Ovary (tissue), 9 donors: ENCODE data around the gene LIME1. TPM values are rescaled to one million over a fixed set of nuclear protein-coding genes. Genes with fewer than 3 reads are reported as not detected.
"Not testable (repeated sequence)": the region's sequence is repeated elsewhere in the genome, so short reads cannot be mapped to it uniquely, and the experiment has no call there.

Experiments used
- DNase-seq, 5 donors: peaks; one replicate each; pipeline ENCODE4 v3.0.0-alpha.2; 2019 to 2020
- H3K27ac ChIP-seq, 2 donors: fragments of 200-600 bp; one replicate each; pipeline versions ENCODE4 v1.5.1 to v1.8.0; 2019 to 2022
- H3K27me3 ChIP-seq: fragments of 200-600 bp; one replicate; pipeline ENCODE4 v1.8.0; 2022
- H3K36me3 ChIP-seq: fragments of 200-600 bp; sonication (generic); one replicate; pipeline ENCODE4 v1.5.1; 2019
- H3K4me1 ChIP-seq: one replicate; pipeline ENCODE4 v1.8.1; 2013; ENCODE audit warnings: mild to moderate bottlenecking, moderate library complexity; ENCODE audit not compliant: insufficient read depth
- H3K4me3 ChIP-seq: fragments of 200-600 bp; sonication (generic); one replicate; pipeline ENCODE4 v1.5.1; 2017
- H3K9me3 ChIP-seq, 2 donors: fragments of 200-600 bp in 1 of 2; sonication (generic) in 1 of 2; one replicate each; pipeline versions ENCODE4 v1.5.1 to v1.8.1; 2013 to 2019; ENCODE audit warnings: mild to moderate bottlenecking in 1 of 2, moderate library complexity in 1 of 2
- EP300 ChIP-seq: sonication (generic); formaldehyde crosslinking; IDR thresholded peaks from one replicate; pipeline ENCODE4 v1.6.1; 2017; ENCODE audit warnings: antibody characterized with exemption
- POLR2A ChIP-seq: fragments of 450-650 bp; IDR thresholded peaks from one replicate; pipeline ENCODE4 v1.6.1; 2017; ENCODE audit warnings: antibody characterized with exemption, mild to moderate bottlenecking, moderate library complexity
- WGBS, 3 donors: extraction: QIAGEN DNeasy Blood & Tissue Kit in 1 of 3; methylation state at CpG; one replicate each; pipeline versions ENCODE4 v1.1.5 to v1.1.7; 2013 to 2017; 5-methylcytosine and 5-hydroxymethylcytosine counted together
- intact Hi-C, 4 donors: fragments of 100-400 bp; cut with DNase I; formaldehyde crosslinking; loops; one replicate each; pipeline versions ENCODE4 v1.11.0 to v1.15.1; 2022 to 2023
- polyA plus RNA-seq, 2 donors: library from polyadenylated mRNA; stranded (reverse); fragments of 200-250 nt in 1 of 2; fragments of 350-450 nt in 1 of 2; fragmentation: Illumina TruSeq in 1 of 2; extraction: RNeasy Lipid Tissue Mini Kit (QIAGEN cat#74804) in 1 of 2; gene quantifications; one replicate each; pipeline ENCODE4 v1.2.3, GENCODE V29; 2013 to 2014
- total RNA-seq, 7 donors: library from RNA; depleted of rRNA in 2 of 7; stranded (reverse); fragments of >200 nt in 2 of 7; fragmentation: NEBNext Ultra II Directional in 3 of 7; extraction: Animal tissue kit (Norgen Biotek cat#: 25700) in 3 of 7; gene quantifications; one replicate each; pipeline versions ENCODE4 v1.1.0 to v1.2.4, GENCODE V29; 2016 to 2023
- TF ChIP-seq, protein P1 (sequence below), 3 donors: fragments of 450-650 bp in 2 of 3; fragments of 200-600 bp in 1 of 3; IDR thresholded peaks; one replicate each; pipeline versions ENCODE4 v1.5.1 to v1.8.0; 2016 to 2022; ENCODE audit warnings: antibody characterized with exemption in 3 of 3, mild to moderate bottlenecking in 1 of 3
- donor health status: DM: no; HTN: no; CAD: no; lungs with moderate emphysema.
- donor health status: DM: no; HTN: no; CAD: no.
- donor health status: Bipolar disorder and iron deficiency.
- donor health status: DM: yes; HTN: yes; CAD: no.
- donor health status: DM: no; HTN: no; CAD: no.
- donor health status: DM: yes; HTN: yes; CAD: no.

The LIME1 gene
- total and polyA plus RNA-seq, 9 donors, result 0.15 to 21.6 (median 13.7) TPM

DNA sequence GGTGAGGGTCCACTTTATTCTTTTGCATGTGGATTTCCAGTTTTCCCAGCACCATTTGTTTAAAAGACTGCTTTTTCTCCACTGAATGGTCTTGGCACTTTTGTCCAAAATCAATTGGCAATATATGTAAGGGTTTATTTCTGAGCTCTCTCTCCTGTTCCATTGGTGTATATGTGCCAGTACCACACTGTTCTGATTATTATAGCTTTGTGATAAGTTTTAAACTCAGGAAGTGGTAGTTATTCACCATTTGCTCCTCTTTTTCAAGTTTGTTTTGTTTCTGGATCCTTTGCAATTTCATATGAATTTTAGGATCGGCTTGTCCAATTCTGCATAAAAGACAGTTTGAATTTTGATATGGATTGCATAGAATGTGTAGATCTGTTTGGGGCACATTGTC lies 24.3 kb upstream of the LIME1 start:
- DNase-seq, result no peak
- intact Hi-C loops, result no loop called here
- H3K9me3 ChIP-seq, result peaks cover 0 to 3% of the 10 kb centered on the region in 2 donors
- H3K36me3 ChIP-seq, result peaks cover 2% of the 10 kb centered on the region
- peaks cover 4% of the 10 kb centered on the region for H3K4me1 ChIP-seq
- TF ChIP-seq, protein P1, sequence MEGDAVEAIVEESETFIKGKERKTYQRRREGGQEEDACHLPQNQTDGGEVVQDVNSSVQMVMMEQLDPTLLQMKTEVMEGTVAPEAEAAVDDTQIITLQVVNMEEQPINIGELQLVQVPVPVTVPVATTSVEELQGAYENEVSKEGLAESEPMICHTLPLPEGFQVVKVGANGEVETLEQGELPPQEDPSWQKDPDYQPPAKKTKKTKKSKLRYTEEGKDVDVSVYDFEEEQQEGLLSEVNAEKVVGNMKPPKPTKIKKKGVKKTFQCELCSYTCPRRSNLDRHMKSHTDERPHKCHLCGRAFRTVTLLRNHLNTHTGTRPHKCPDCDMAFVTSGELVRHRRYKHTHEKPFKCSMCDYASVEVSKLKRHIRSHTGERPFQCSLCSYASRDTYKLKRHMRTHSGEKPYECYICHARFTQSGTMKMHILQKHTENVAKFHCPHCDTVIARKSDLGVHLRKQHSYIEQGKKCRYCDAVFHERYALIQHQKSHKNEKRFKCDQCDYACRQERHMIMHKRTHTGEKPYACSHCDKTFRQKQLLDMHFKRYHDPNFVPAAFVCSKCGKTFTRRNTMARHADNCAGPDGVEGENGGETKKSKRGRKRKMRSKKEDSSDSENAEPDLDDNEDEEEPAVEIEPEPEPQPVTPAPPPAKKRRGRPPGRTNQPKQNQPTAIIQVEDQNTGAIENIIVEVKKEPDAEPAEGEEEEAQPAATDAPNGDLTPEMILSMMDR (IDR thresholded peaks at IDR 0.05), result no peak
- no peak for TF ChIP-seq EP300
- TF ChIP-seq POLR2A, result no peak
- H3K4me3 ChIP-seq, result no peak overlapping the region
- 97 to 100% (median 98%) methylated on average over 1 of the region's 1 CpG for WGBS, 3 donors
- H3K27me3 ChIP-seq, result no peaks in the 10 kb centered on the region
- H3K27ac ChIP-seq, result no peak overlapping the region

DNA sequence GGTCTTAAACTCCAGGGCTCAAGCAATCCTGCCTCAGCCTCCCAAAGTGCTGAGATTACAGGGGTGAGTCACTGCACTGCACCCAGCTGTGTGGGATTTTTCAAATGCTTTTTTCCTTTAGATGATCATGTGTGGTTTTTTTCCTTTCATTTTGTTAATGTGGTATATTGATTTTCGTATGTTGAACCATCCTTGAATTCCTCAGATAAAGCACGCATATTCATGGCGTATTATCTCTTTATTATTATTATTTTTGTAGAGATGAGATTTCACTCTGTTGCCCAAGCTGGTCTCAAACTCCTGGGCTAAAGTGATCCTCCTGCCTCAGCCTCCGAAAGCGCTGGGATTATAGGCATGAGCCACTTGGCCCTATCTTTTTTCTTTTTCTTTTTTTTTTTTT lies 21.6 kb upstream of the LIME1 start:
- WGBS, 3 donors, result 95 to 96% (median 96%) methylated on average over 5 of the region's 5 CpGs
- Histone ChIP-seq H3K4me1 (no peaks in the 10 kb centered on the region), H3K27me3 (no peaks in the 10 kb centered on the region), H3K4me3 (no peak overlapping the region), H3K36me3 (peaks cover 2% of the 10 kb centered on the region), H3K9me3 (peaks cover 0 to 3% of the 10 kb centered on the region in 2 donors), H3K27ac (no peak overlapping the region)
- DNase-seq, result no peak
- TF ChIP-seq POLR2A (no peak), EP300 (no peak)
- TF ChIP-seq, protein P1 (IDR thresholded peaks at IDR 0.05), result no peak
- intact Hi-C loops, result no loop called here

DNA sequence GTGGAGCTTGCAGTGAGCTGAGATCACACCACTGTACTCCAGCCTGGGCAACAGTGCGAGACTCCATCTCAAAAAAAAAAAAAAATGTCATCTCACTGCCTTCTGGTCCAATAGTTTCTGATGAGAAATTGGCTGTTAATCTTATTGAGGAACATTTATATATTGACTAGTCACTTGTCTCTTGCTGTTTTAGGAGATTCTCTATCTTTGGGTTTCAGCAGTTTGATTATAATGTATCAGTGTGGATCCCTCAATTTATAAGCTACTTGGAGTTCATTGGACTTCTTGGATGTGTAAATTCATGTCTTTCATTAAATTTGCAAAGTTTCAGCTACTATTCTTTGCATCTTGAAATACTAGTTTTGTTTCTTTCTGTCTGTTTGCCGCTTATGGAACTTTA lies 17.5 kb upstream of the LIME1 start:
- H3K27me3 ChIP-seq, result no peaks in the 10 kb centered on the region
- H3K9me3 ChIP-seq, result peaks cover 0 to 3% of the 10 kb centered on the region in 2 donors
- H3K27ac ChIP-seq, result no peak overlapping the region
- no peaks in the 10 kb centered on the region for H3K4me1 ChIP-seq
- no peak overlapping the region for H3K4me3 ChIP-seq
- intact Hi-C loops, result no loop called here
- TF ChIP-seq POLR2A, result no peak
- TF ChIP-seq, protein P1 (IDR thresholded peaks at IDR 0.05), result no peak
- TF ChIP-seq EP300, result no peak
- WGBS, 3 donors, result 98 to 99% (median 98%) methylated on average over 2 of the region's 2 CpGs
- DNase-seq, result no peak
- no peaks in the 10 kb centered on the region for H3K36me3 ChIP-seq

DNA sequence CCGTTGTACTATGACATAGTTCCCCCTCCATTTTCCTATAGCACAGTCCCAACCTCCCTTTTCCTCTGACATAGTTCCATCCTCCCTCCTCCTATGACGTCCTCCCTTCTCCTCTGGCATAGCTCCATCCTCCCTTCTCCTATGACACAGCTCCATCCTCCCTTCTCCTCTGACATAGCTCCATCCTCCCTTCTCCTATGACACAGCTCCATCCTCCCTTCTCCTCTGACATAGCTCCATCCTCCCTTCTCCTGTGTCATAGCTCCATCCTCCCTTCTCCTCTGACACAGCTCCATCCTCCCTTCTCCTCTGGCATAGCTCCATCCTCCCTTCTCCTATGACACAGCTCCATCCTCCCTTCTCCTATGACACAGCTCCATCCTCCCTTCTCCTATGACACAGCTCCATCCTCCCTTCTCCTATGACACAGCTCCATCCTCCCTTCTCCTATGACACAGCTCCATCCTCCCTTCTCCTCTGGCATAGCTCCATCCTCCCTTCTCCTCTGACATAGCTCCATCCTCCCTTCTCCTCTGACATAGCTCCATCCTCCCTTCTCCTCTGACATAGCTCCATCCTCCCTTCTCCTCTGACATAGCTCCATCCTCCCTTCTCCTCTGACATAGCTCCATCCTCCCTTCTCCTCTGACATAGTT lies 13.4 kb upstream of the LIME1 start:
- DNase-seq, intact Hi-C loops, H3K36me3 ChIP-seq, H3K4me1 ChIP-seq, H3K27me3 ChIP-seq, H3K27ac ChIP-seq, H3K4me3 ChIP-seq, H3K9me3 ChIP-seq: not testable (repeated sequence)
- 68 to 71% (median 68%) methylated on average over 2 of the region's 2 CpGs for WGBS, 3 donors

DNA sequence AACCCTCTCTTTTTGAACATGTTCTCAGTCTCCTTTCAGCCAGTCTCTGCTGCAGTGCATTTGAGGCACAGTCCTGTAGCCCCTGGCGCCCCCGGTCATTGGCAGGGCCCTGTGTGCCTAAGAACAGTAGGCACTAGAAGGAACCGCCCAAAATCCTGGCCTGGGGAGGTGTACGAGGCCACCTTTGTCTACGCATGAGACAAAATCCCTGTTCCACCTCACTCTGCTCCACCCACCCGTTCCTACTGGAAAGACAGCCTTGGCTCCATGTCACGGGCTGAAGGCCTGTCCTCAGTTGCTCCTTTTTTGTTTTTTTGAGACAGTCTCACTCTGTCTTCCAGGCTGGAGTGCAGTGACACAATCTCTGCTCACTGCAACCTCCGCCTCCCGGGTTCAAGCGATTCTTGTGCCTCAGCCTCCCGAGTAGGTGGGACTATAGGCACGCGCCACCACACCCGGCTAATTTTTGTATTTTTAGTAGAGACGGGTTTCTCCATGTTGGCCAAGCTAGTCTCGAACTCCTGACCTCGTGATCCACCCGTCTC lies 6.2 kb upstream of the LIME1 start:
- H3K36me3 ChIP-seq, intact Hi-C loops, H3K27ac ChIP-seq, H3K9me3 ChIP-seq, H3K4me3 ChIP-seq, H3K4me1 ChIP-seq, H3K27me3 ChIP-seq: not testable (repeated sequence)
- WGBS, 3 donors, result 94 to 96% (median 94%) methylated on average over 18 of the region's 18 CpGs
- peak in 1 of 5 donors; percentile 23 for DNase-seq
